Measurements from ENCODE around the gene HERPUD1.
A peak's percentile ranks its signal among the peaks of the same experiment; 100 is the strongest.

Gene HERPUD1

GRCh38 chr16:56988161-56988947, 56.4 kb downstream of the HERPUD1 start:
- peak overlapping the region; percentile 75 for H3K4me3 ChIP-seq (replicated peaks; ENCODE audit: insufficient read depth, low read length)
- peak in 1 of 2 experiments; percentile 61 for DNase-seq (ENCODE audit: low read depth in 1 of 2, low spot score in 1 of 2)
- no peak overlapping the region; the same call in 1 of the 2 replicates for H3K27ac ChIP-seq (replicated peaks)
- no peaks in the 10 kb centered on the region for H3K27me3 ChIP-seq (ENCODE audit: insufficient read depth, poor library complexity, severe bottlenecking)
- TF ChIP-seq SPI1 (IDR thresholded peaks at IDR 0.05; ENCODE audit: borderline replicate concordance, low read depth) (no peak), POLR2AphosphoS5 (IDR thresholded peaks at IDR 0.05; ENCODE audit: low read depth) (no peak), CTCF (IDR thresholded peaks at IDR 0.05; ENCODE audit: insufficient read depth, low read length) (no peak), REST (IDR thresholded peaks at IDR 0.05; ENCODE audit: insufficient replicate concordance, low read depth) (no peak), GABPA (IDR thresholded peaks at IDR 0.05; ENCODE audit: low read depth) (no peak)

- DNase-seq (ENCODE audit: low read depth in 1 of 2, low spot score in 1 of 2), result peak; percentile 79 to 86
These were observed 57.3 kb downstream of the HERPUD1 start, which contains the start of gene NLRC5 for GRCh38 chr16:56988948-56989945. Gene NLRC5 (plus strand): TSS chr16:56989557. CDS start chr16:57020713, 31,156 bp downstream.

GRCh38 chr16:56989988-56990387, 58.0 kb downstream of the HERPUD1 start:
- H3K4me3 ChIP-seq (replicated peaks; ENCODE audit: insufficient read depth, low read length), result peak overlapping the region; percentile 75
- no peaks in the 10 kb centered on the region for H3K27me3 ChIP-seq (ENCODE audit: insufficient read depth, poor library complexity, severe bottlenecking)
- no peak for DNase-seq (ENCODE audit: low read depth in 1 of 2, low spot score in 1 of 2)
- peak overlapping the region; percentile 85 for H3K27ac ChIP-seq (replicated peaks)
- TF ChIP-seq CTCF (IDR thresholded peaks at IDR 0.05; ENCODE audit: insufficient read depth, low read length) (no peak), REST (IDR thresholded peaks at IDR 0.05; ENCODE audit: insufficient replicate concordance, low read depth) (no peak), GABPA (IDR thresholded peaks at IDR 0.05; ENCODE audit: low read depth) (no peak), POLR2AphosphoS5 (IDR thresholded peaks at IDR 0.05; ENCODE audit: low read depth) (no peak), SPI1 (IDR thresholded peaks at IDR 0.05; ENCODE audit: borderline replicate concordance, low read depth) (no peak)

More at GRCh38 chr16:56988948-56989945, 57.3 kb downstream of the HERPUD1 start, which contains the start of gene NLRC5:
- Histone ChIP-seq H3K27me3 (ENCODE audit: insufficient read depth, poor library complexity, severe bottlenecking) (no peaks in the 10 kb centered on the region), H3K27ac (replicated peaks) (peak within 1 kb of the TSS; percentile 85), H3K4me3 (replicated peaks; ENCODE audit: insufficient read depth, low read length) (peak within 1 kb of the TSS; percentile 75)
- TF ChIP-seq GABPA (IDR thresholded peaks at IDR 0.05; ENCODE audit: low read depth) (no peak), REST (IDR thresholded peaks at IDR 0.05; ENCODE audit: insufficient replicate concordance, low read depth) (peak; percentile 15), SPI1 (IDR thresholded peaks at IDR 0.05; ENCODE audit: borderline replicate concordance, low read depth) (no peak; the same call in 1 of the 2 replicates), POLR2AphosphoS5 (IDR thresholded peaks at IDR 0.05; ENCODE audit: low read depth) (peak; percentile 82)

Data from HL-60 (cell line).